Peyer's patch (tissue), 4 donors: Measurements from ENCODE around the gene EDN1.

Experiments
- CTCF ChIP-seq, 6 experiments: fragments of 450-650 bp in 4 of 6; fragments of 200-600 bp in 2 of 6; sonication (generic) in 1 of 6; IDR thresholded peaks; one replicate each; pipeline ENCODE4 v1.5.1; 2017 to 2019; ENCODE audit warnings: antibody characterized with exemption in 6 of 6, mild to moderate bottlenecking in 3 of 6, moderate library complexity in 1 of 6
- POLR2A ChIP-seq, 2 donors: fragments of 450-650 bp; IDR thresholded peaks; one replicate each; pipeline ENCODE4 v1.5.1; 2017; ENCODE audit warnings: antibody characterized with exemption in 2 of 2, mild to moderate bottlenecking in 2 of 2, moderate library complexity in 2 of 2

GRCh38 chr6:12340488-12340818 lies 50.3 kb downstream of the EDN1 start:
- TF ChIP-seq POLR2A (IDR thresholded peaks at IDR 0.05) (no peak), CTCF (IDR thresholded peaks at IDR 0.05) (no peak)
